Right cardiac atrium (tissue), 5 donors: ENCODE data around the gene RNF8. TPM values are rescaled to one million over a fixed set of nuclear protein-coding genes. Genes with fewer than 3 reads are reported as not detected.
"Not testable (repeated sequence)": the region's sequence is repeated elsewhere in the genome, so short reads cannot be mapped to it uniquely, and the experiment has no call there.

Experiments used
- ATAC-seq, 2 donors: fragments of 200-7000 bp; cut with Tn5 transposase; one replicate each; pipeline versions ENCODE4 v1.8.0 to v1.9.1; 2020; ENCODE audit warnings: moderate library complexity in 2 of 2, mild to moderate bottlenecking in 1 of 2
- DNase-seq, 3 donors: peaks; one replicate each; pipeline ENCODE4 v3.0.0-alpha.2; 2020
- H3K27ac ChIP-seq: one replicate; pipeline ENCODE4 v1.5.1; 2013; ENCODE audit warnings: mild to moderate bottlenecking, low read length, control low read depth, moderate library complexity
- H3K27me3 ChIP-seq: one replicate; pipeline ENCODE4 v1.6.1; 2013; ENCODE audit not compliant: control insufficient read depth, insufficient read depth
- H3K4me1 ChIP-seq: one replicate; pipeline ENCODE4 v1.6.1; 2013; ENCODE audit warnings: low read length; ENCODE audit not compliant: control insufficient read depth, insufficient read depth
- H3K4me3 ChIP-seq: one replicate; pipeline ENCODE4 v1.5.1; 2013; ENCODE audit warnings: low read length, control low read depth
- H3K9me3 ChIP-seq: one replicate; pipeline ENCODE4 v1.6.1; 2013; ENCODE audit warnings: low read length; ENCODE audit not compliant: control insufficient read depth
- WGBS: extraction: QIAGEN DNeasy Blood & Tissue Kit; methylation state at CpG from one replicate; pipeline ENCODE4 v1.1.7; 2013; 5-methylcytosine and 5-hydroxymethylcytosine counted together
- intact Hi-C, 4 donors: fragments of 100-400 bp; cut with DNase I; formaldehyde crosslinking; loops; one replicate each; pipeline versions ENCODE4 v1.11.0 to v1.14.0; 2022 to 2023
- polyA plus RNA-seq: library from polyadenylated mRNA; stranded (reverse); fragments of 200-250 nt; gene quantifications from one replicate; pipeline ENCODE4 v1.2.3, GENCODE V29; 2013
- total RNA-seq, 4 donors: library from RNA; stranded (reverse); fragmentation: NEBNext Ultra II Directional; extraction: Animal tissue kit (Norgen Biotek cat#: 25700); gene quantifications; one replicate each; pipeline ENCODE4 v1.2.1, GENCODE V29; 2021
- donor health status: healthy with polysubstance abuse.
- donor health status: DM: no; HTN: yes; CAD: no.
- donor health status: DM: no; HTN: no; CAD: no.
- donor health status: DM: no; HTN: yes; CAD: no; lungs with severe emphysema.
- donor health status: DM: yes; HTN: yes; CAD: no.

The RNF8 gene
- total and polyA plus RNA-seq, 5 donors: 15.7 to 22.9 (median 21.7) TPM

DNA sequence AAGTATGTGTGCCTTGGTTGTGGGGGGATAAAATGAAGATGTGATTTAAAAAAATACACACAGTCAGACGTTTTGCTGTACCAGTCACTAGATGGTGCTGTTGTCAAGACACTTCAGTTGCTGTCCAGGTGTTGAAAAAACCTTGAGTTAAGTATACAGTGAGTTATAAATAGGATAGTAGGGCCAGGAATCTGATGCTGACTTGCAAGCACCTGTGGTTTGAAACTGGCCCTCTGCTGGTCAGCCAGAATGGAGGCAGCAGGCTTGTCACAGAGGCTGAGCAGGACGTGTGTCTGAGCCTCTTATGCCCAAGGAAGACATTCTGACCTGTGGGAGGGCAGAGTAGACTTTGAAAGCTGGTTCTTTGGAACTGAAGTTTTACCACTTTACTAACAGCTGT lies 27.8 kb downstream of the RNF8 start:
- 37% methylated on average over 2 of the region's 2 CpGs for WGBS
- peak; percentile 37 to 51 for ATAC-seq
- Histone ChIP-seq H3K27ac (no peak overlapping the region), H3K4me3 (no peak overlapping the region), H3K9me3 (no peaks in the 10 kb centered on the region), H3K4me1 (no peaks in the 10 kb centered on the region), H3K27me3 (no peaks in the 10 kb centered on the region)
- intact Hi-C loops: loop anchor here in 3 of 4 donors (5.0 to 10.0 kb wide), 3 partner anchors 183 to 303 kb away; no protein-coding TSS in a partner anchor
- no peak for DNase-seq

DNA sequence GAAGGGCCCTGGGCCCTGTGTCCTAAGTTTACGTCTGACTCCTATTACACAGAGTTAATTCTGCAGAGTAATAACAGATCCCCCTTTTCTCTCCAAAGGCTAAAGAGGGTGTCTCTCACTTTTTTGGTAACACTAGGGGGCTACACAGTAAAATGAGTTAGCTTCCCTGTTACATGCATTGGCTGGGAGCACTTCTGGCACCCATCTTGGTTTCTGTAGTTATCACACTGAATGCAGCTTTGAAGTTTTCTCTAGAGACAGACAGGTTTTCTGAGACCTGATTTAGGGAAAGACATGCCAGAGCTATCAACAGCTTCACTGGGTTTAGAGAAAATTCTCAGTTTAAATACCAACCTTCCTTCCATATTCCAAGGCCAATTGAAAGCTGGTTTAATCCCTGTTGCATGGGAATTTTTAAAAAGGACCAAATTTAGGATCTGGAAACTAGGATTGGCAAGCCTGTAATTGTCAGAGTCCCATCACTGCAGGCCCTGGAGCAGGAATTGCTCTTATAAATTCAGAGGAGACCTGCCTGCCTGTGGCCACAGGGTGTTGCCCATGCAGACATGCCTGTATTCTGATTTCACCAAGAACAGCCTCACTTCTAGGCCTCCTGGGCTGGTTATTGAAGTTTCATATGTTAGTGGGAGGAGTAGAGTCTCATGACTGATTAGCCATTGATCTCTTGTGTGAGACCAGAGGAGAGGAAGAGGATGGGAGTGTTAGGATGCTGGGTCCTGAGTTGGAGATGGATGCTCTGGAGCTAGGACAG lies 29.4 kb downstream of the RNF8 start:
- H3K4me3 ChIP-seq: no peak overlapping the region
- ATAC-seq (no peak), DNase-seq (no peak)
- H3K4me1 ChIP-seq: no peaks in the 10 kb centered on the region
- H3K9me3 ChIP-seq: no peaks in the 10 kb centered on the region
- intact Hi-C loops: loop anchor here in 3 of 4 donors (5.0 to 10.0 kb wide), 3 partner anchors 182 to 302 kb away; no protein-coding TSS in a partner anchor
- no peaks in the 10 kb centered on the region for H3K27me3 ChIP-seq
- 86% methylated on average over 1 of the region's 1 CpG for WGBS
- no peak overlapping the region for H3K27ac ChIP-seq

DNA sequence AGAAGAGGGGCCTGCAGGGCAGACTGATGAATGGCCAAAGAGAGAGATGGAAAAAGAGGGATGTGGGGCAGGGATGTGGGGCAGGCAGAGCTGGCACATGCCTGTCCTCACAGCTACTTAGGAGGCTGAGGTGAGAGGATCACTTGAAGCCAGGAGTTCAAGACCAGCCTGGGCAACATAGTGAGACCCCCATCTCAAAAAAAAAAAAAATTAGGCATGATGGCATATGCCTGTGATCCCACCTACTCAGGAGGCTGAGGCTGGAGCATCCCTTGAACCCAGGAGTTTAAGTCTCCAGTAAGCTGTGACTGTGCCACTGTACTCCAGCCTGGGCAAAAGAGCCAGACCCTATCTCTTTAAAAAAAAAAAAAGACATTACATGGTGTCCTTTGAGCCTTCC lies 34.8 kb downstream of the RNF8 start:
- DNase-seq (no peak), ATAC-seq (no peak)
- Histone ChIP-seq H3K27me3 (no peaks in the 10 kb centered on the region), H3K9me3 (no peaks in the 10 kb centered on the region), H3K27ac (no peak overlapping the region), H3K4me3 (no peak overlapping the region), H3K4me1 (no peaks in the 10 kb centered on the region)
- intact Hi-C loops: loop anchor here in 2 of 4 donors (10.0 kb wide), 2 partner anchors 176 to 296 kb away; no protein-coding TSS in a partner anchor

DNA sequence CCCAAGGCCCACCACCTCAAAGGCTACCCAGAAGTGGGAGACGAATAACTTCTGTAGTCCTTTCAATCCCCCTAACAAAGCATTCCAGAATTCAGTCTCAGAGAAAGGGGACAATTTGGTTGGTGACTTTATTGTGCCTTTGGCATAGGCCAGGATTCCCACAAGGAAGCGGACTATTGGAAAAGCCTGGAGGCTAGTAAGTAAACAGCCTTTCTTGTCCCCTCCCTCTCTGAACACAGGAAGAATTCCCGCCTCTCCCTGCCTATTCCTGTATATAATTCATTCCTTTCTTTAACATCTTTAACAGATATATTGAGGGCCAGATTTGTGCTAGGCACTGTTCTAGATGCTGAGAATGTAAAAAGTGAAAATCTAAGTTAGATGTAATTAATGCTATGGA lies 36.1 kb downstream of the RNF8 start:
- Histone ChIP-seq H3K4me1 (no peaks in the 10 kb centered on the region), H3K27ac (no peak overlapping the region), H3K9me3 (no peaks in the 10 kb centered on the region), H3K27me3 (no peaks in the 10 kb centered on the region), H3K4me3 (no peak overlapping the region)
- WGBS: 95% methylated on average over 3 of the region's 3 CpGs
- intact Hi-C loops: loop anchor here in 2 of 4 donors (10.0 kb wide), 2 partner anchors 175 to 295 kb away; no protein-coding TSS in a partner anchor
- DNase-seq (no peak), ATAC-seq (no peak)

DNA sequence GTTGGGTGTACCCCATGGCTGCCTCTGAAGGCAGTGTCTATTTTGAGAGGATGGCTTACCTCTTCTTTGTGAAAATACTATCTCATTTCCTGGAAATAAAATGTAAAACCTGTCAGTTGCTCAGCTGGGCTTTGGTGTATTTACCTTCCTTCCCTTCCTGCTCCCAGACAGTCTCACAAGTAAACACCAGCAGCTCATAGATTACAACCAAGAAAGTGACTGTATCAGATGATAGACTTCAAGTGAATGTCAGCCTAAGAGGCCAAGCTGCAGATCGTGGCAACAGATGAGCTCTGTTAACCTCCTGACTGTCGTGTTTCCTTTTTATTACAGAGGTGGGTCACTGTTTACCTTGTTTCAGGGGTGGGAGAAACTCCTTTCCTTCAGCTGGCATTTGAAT lies 37.3 kb downstream of the RNF8 start:
- H3K27ac ChIP-seq: no peak overlapping the region
- DNase-seq: no peak
- ATAC-seq: no peak
- 64% methylated on average over 2 of the region's 2 CpGs for WGBS
- intact Hi-C loops: no loop called here
- no peak overlapping the region for H3K4me3 ChIP-seq
- no peaks in the 10 kb centered on the region for H3K9me3 ChIP-seq
- no peaks in the 10 kb centered on the region for H3K27me3 ChIP-seq
- H3K4me1 ChIP-seq: no peaks in the 10 kb centered on the region

DNA sequence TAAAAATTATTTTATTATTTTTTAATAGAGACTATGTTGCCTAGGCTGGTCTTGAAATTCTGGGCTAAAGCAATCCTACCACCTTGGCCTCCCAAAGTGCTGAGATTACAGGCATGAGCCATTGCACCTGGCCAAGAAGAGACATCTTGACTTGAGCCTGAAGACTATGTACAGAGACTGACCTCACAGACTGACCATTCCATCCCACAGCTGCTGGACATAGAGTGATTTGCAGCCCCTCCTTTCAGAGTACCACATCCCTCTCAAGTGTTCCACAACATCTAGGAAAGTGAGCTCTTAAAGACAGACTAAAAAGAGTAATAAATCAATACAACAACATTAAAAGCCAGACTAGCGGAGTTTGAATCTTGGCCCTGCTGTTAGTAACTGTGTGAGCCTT lies 39.0 kb downstream of the RNF8 start:
- Histone ChIP-seq H3K4me1 (peaks cover under 1% of the 10 kb centered on the region), H3K27ac (no peak overlapping the region), H3K4me3 (no peak overlapping the region), H3K9me3 (no peaks in the 10 kb centered on the region), H3K27me3 (no peaks in the 10 kb centered on the region)
- ATAC-seq: no peak
- DNase-seq: no peak
- intact Hi-C loops: no loop called here
- 95% methylated on average over 1 of the region's 1 CpG for WGBS

DNA sequence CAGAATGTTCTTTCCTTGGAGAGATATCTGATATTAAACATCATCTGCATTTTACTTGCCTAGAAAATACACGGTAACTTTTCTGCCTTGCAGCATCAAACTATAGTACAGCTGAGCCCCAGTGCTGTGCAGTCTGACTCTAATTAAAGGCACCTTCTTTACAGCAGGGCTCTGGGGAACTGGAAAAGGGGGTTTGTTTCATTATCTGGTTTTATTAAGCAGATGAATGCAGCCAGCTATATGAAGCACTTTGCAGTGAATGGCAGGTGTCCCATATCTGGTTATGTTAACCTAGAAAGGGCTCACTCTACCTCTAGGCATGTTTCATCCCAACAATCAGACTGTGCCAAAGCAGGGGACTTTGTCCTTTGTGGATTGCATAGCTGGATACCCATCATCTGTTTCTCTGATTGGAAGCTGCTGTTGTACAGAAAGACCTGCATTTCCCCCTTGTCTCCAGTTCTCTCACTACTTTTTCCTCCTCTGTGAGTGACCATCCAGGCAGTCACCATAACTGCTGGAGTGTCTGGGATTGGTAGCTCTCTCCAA lies 39.7 kb downstream of the RNF8 start:
- Histone ChIP-seq H3K4me1 (peaks cover 2% of the 10 kb centered on the region), H3K27ac (no peak overlapping the region), H3K4me3 (no peak overlapping the region), H3K27me3 (no peaks in the 10 kb centered on the region), H3K9me3 (no peaks in the 10 kb centered on the region)
- 75% methylated on average over 1 of the region's 1 CpG for WGBS
- ATAC-seq: no peak
- intact Hi-C loops: no loop called here
- no peak for DNase-seq

DNA sequence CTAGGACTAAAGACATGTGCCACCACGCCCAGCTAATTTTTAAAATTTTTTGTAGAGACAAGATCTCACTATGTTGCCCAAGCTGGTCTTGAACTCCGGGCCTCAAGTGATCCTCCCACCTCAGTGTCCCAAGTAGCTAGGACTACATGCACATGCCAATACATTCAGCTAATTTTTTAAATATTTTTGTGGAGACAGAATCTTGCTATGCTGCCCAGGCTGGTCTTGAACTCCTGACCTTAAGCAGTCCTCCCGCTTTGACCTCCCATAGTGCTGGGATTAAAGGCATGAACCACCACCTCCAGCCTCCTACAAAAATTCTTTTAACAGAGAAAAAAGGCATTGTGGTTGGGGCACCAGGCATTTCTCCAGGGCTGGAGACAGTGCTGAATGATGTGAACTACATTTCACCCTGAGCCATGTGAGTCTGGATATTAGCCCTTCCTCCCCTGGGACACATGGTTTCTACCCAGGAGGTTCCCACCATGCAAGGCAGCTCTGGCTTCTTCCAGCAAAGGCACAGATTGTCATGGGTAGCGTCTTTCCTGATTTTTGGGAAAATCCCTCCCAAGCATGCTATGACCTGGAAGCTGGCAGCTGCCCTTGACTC lies 42.9 kb downstream of the RNF8 start:
- DNase-seq (no peak), ATAC-seq (no peak)
- 78% methylated on average over 4 of the region's 4 CpGs for WGBS
- Histone ChIP-seq H3K4me1 (peaks cover 2% of the 10 kb centered on the region), H3K27ac (no peak overlapping the region), H3K27me3 (no peaks in the 10 kb centered on the region), H3K9me3 (no peaks in the 10 kb centered on the region), H3K4me3 (no peak overlapping the region)
- intact Hi-C loops: no loop called here

DNA sequence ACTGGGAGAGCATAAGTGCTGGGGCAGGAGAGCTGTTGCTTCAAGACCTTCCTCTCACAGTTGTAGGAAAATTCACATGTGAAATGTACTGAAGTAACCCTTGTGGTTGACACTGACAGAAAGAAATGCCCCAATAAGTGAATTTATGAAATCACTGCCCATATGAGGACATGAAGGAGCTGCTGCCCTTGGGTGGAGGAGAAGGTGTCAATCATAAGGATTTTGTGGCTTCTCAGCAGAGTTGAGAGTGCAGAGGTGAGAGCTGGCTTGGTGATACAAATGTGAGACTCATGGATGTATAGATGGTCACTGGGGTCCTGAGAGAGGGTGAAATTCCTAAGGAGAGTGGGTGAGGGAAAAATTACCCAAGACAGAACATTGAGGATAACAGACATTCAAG lies 45.3 kb downstream of the RNF8 start:
- intact Hi-C loops: no loop called here
- Histone ChIP-seq H3K27ac (no peak overlapping the region), H3K27me3 (no peaks in the 10 kb centered on the region), H3K9me3 (no peaks in the 10 kb centered on the region), H3K4me3 (no peak overlapping the region), H3K4me1 (peaks cover 2% of the 10 kb centered on the region)
- ATAC-seq: no peak
- no peak for DNase-seq

DNA sequence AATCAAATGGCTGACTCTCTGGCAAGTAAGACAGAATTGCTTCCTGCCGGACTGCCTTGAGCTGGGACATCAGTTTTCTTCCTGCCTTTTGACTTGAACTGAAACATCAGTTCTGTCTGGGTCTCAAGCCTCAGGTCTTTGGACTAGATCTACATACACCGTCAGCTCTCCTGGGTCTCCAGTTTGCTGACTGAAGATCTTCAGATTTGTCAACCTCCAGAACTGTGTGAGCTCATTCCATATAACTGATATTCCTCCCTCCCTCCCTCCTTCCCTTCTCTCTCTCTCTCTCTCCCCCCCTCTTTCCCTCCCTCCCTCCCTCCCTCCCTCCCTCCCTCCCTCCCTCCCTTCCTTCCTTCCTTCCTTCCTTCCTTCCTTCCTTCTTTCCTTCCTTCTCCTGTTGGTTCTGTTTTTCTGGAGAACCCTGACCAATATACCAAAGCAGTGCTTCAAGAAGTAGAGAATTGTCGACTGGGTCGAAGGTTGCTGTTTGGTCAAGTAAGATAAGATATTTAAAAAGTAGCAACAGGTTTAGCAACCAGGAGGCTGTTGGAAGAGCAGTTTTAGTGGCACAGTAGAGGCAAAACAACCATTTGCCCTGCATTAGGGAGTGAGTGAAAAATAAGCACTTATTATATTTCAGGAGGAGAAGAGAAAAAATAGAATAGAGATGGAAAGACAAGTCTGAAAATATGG lies 46.2 kb downstream of the RNF8 start:
- intact Hi-C loops: no loop called here
- ATAC-seq: no peak
- Histone ChIP-seq H3K27ac (no peak overlapping the region), H3K9me3 (no peaks in the 10 kb centered on the region), H3K4me1 (peaks cover 2% of the 10 kb centered on the region), H3K4me3 (no peak overlapping the region), H3K27me3 (no peaks in the 10 kb centered on the region)
- DNase-seq: no peak
- 54% methylated on average over 4 of the region's 4 CpGs for WGBS

DNA sequence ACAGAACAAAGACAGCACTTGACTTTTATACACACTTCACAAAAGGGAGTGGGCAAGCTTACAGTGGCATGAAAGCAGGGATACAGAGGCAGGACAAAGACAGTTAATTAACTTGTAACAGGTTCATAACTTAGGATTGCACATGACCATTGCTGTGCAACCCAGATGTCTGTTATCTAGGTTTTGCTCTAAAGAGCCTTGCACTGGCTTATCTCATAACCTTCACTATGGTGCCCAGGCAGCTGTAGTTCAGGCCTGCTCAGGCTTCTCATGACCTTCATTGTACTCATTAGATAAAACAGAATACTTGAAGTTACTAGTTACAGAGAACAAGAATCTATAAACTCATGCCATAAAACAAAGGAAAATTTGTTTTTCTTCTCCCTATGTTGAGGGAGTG lies 47.9 kb downstream of the RNF8 start:
- not testable (repeated sequence) for ATAC-seq, H3K27ac ChIP-seq

More for the DNA sequence above, 47.9 kb downstream of the RNF8 start:
- DNase-seq, H3K4me1 ChIP-seq, intact Hi-C loops, H3K27me3 ChIP-seq, H3K4me3 ChIP-seq, H3K9me3 ChIP-seq: not testable (repeated sequence)
